ENCODE results near the gene ALDH1A2.
"Not testable (repeated sequence)": the region's sequence is repeated elsewhere in the genome, so short reads cannot be mapped to it uniquely, and the experiment has no call there.

ALDH1A2 gene

DNA sequence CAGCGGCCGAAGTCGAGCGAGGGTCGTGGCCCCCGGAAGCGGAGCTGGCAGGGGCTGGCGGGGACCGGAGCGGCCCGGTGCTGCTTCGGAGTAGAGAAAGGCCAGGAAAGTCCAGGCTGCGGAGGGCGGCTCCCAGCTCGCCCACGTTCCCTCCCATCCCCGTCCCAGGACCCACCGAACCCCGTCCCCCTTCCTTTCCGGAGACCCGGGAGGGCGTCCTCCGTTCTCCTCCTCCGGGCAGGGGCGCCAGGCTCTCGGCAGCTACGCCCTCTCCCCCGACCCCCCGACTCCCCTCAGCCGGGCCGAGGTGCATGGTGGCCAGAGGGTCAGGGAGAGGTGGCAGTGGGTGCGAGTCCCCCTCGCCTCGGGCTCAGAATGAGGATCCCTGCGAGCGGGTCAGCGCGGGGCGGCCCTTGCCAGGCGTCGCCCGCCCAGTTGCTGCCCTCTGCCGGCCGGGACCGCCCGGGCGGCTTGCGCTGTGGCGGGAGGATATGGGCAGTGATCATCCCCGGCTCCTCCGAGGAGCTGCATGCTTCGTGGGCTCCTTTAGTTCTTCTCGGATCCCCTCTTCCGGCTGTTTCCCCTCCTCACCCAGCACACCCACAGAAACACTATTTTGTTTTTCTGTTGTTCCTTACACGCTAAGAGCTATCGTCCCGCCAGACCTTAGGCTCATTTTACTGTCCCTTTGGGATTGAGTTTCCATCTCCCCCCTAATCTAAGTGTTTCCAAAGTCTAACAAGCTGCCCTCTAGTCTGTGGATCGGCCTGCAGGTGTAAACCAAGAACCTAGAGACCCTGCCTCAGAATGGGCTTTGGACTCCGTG lies 744 bp upstream of the ALDH1A2 start:
- DNase-seq (ENCODE audit: low read depth): peak; percentile 12

DNA sequence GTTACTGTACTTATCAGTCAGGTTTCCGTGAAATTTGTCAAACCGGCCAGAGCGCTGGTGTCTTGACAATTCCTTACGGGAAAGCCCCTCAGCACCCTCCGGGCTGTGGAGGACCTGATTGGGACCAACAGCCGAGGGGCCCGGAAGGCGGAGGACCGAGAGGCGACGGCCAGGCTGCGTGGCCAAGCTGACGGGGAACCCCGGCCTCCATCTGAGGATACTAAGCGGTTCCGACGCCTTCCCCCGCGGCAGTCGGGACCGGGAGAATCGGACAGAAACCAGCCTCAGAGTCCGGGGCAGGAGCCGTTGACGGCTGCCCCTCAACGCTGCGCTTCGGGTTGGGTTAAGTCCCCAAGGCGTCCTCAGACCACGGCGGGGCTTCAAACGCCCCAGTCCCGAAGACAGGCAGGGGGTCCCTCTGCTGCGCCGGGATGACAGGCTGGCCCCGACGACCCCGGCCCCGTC lies 499 bp downstream of the ALDH1A2 start:
- DNase-seq (ENCODE audit: low read depth): no peak

DNA sequence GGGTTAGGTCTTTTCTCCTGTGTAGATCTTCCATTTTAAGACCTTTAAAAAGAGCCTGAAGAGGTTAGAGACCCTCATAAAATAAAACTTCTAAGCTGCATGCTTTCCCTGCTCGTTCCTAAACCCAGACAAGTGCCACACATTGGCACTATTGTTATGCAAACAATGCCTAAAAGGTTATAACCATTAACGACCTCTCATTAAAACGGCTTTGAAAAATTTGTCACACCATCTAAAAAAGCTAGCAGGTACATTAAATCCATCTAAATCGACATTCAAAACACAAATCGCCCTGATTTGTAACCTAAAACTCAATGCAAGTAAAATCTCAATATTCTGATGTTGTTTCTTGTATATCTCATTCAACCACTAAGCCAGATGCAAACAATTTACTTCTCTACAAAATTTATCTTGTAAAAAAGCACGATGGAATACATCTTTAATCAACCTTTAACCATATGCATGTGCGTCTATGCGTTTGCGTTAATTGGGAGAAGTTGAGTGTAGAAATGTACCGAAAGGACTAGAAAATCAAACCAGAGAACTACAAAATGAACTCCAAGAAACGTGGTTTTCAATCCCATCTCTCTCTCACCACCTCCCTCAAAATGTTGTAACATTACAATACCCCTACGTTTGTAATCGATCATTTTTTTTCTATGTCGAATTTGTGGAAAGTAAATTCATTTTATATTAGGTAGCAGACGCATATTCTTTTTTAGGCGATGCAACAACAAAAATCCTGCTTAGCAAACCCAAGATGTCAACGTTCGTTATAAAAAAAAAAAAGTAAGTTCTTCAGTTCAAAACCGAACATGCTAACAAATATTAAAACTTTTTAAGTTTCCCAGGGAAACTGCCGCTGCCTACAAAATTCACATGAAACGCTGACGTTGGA lies 1.2 kb downstream of the ALDH1A2 start:
- DNase-seq (ENCODE audit: low read depth): no peak

- DNase-seq (ENCODE audit: low read depth): no peak
Measured at GRCh38 chr15:58063614-58064013, 1.9 kb downstream of the ALDH1A2 start.

DNA sequence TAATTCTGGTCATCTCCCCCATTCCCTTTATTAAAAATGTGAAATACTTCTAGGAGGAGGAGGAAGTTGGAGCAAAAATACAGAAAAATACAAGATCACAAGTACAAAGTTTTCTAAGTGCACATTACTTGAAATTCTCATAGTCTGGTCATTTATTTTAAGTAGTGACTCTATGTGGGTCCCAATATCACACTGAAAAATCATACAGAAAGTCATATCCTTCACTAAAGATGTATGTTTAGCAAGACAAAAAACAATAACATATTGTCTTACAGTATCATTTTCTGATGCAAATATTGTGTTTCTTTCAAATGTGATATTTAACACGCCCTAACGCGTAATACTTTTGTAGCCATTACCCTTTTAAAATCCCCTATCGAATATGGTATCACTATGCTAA lies 2.5 kb downstream of the ALDH1A2 start:
- DNase-seq (ENCODE audit: low read depth): no peak

DNA sequence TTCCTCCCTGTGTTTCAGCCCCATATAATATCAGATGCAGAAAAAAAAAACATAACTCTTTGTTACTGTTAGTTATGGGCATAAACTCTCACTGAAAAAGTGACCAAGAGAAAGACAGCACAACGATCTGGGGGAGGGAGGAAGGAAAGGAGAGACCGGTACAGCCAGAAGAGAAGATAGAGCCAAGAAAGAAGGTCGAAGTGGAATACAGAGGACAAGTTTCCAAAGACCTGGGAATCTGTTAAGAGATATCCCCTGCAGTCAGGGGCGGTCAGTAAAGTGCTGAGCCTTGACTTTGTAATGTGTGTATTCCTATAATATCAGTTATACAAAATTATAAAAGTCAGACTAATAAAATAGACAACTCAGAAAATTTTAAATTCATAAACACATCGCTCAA lies 3.3 kb downstream of the ALDH1A2 start:
- no peak for DNase-seq (ENCODE audit: low read depth)

DNA sequence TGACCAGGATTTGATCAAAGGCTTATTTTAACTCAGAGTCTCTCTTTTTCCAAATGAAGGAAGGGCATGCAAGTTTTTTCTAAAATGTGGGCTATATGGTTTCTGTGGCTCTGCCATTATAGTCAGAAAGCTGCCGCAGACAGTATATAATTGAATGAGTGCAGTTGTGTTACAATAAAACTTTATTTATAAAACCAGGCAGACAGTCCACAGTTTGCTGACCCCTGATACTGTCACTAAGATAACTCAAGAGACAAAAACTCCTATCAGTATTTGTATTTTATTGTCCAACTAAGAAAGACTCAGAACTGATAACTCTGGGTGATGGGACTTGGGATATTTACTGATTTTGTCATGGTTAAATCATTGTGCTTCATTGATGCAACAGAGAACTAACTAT lies 4.9 kb downstream of the ALDH1A2 start:
- no peak for DNase-seq (ENCODE audit: low read depth)

DNA sequence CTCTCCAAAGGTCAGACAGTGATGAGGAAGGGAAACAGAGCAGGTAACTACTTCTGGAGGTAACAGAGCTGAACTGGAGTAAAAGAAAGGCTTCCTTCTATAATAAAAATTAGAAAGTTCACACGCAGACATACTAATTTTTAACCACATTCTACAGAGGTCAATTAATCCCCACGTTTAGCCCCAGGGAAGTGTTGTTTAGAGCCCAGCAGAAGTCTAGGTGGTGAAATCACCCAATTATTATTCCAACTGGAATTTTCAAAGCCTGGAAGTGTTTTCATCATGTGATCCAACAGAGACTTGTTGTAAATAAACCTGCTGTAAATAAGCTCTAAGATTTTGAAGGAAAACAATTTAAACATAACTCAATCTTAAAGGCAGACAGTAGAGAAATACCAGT lies 6.8 kb downstream of the ALDH1A2 start:
- DNase-seq (ENCODE audit: low read depth): no peak

DNA sequence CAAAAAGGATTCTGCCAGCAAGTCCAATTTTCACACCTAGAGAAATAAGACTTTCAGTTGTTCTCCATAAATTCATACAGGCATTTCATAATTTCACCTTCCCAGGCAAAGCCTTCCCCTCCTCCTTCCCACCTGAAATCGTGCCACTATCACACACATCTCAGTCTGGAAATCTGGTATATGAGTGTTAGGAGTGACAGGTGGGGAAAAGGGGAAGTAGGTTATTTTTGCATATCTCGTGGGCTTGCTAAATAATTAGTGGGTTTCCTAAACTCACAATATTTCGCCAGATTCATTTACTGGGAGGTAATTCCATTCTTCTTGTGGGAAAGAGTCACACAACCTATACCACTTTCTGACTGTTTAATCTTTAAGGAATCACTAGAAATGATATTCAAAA lies 7.4 kb downstream of the ALDH1A2 start:
- DNase-seq (ENCODE audit: low read depth): no peak

DNA sequence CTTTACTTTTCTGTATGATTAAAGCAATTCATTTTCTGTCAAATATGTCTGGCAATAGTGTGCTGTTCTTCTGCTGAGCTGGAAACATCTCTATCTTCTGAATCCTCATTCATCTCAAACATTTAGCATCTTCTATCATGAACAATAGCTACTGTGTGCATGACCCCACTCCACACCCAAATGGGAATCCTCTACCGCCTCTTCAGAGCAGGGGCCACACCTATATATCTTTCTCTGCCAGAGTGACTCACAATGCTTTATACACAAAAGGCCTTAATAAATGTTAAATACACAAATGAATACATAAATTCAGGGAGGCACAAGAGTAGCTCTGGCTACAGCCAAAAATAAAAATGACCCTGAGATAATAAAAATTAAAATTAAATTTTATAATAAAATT lies 8.0 kb downstream of the ALDH1A2 start:
- no peak for DNase-seq (ENCODE audit: low read depth)

DNA sequence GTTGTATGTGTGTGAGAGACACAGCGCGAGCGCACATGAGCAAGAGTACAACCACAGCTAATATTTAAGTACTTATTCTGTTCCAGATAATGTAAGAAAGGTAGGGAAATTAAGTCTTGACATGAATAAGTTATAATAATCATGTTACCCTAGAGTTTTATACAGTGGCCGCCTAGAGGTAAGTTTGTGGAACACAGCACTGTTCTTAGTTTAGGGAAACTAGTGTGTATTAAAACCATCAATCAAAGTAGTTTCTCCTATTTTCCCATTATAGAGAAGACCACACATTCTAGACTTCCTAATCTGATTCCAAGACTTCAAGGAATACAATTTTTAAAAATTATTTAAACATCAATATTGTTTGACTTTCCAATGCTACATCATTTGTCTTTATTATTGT lies 9.5 kb downstream of the ALDH1A2 start:
- DNase-seq (ENCODE audit: low read depth): no peak

GRCh38 chr15:58053315-58054153 lies 12.0 kb downstream of the ALDH1A2 start:
- no peak for DNase-seq (ENCODE audit: low read depth)

DNA sequence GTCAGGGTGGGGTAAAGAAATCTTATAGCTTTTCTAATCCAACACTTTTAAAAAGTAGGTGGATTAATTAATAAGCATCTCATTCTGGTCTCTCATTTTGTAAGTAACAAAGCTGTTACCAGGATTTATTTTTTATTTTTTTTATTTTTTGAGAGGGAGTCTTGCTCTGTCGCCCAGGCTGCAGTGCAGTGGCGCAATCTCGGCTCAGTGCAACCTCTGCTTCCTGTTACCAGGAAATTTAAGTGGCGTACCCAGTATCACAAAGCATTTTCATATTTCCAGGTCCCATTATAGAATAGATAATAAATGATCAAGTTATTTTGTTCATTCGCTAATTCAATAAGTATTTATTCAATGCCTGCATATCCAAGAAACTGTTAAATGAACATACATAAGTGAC lies 13.2 kb downstream of the ALDH1A2 start:
- DNase-seq (ENCODE audit: low read depth): no peak

DNA sequence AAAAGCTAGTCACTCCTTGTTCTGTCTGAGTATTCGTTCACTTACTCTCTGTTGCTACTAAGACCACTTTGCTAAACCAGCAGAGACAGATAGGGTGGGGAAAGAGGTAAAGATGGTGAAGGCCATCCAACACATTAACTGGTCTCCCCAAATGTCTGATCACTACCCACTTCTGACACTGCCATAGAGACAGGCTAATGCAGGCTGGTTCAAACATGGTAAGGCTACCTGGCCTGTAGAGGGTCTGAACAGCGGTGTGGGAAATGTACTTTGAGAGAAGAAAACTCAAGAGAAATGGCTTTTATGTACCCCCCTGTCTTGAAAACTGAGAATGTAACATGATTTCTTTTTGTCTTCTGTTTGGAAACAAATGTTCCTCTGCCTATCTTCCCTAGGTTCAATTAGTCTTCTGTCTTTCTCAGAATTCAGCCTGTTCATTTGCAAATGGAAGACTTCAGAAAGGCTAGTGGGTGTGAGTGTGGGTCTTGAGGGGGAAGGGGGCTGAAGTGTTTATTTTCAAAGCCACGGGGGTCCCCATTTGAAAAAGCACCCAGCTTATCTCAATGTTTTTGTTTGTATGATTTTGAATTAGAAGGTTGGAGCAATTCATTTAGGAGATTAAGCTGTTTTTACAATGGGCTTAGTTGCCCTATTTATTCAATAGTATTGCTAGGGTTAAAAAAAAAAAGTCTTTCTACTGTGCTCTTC lies 15.8 kb downstream of the ALDH1A2 start:
- no peak for DNase-seq (ENCODE audit: low read depth)

DNA sequence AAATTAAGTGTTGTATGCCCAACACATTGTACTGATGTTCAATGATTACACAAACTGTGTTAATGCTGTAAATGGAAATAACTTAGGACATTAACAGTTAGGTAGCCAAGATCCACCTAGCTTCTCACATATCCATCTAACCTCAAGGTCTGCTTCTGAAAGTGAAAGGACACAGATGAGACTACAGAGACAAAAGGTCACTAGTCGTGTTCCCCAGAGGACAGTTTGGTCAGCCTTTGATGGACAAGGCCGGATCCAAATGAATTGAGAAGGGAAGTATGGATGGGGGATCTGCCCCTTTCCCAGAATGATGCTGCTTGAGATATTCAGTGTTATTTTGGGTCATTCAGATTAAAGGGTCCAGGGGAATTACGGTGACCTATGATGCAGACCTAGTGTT lies 17.2 kb downstream of the ALDH1A2 start:
- DNase-seq (ENCODE audit: low read depth): no peak

DNA sequence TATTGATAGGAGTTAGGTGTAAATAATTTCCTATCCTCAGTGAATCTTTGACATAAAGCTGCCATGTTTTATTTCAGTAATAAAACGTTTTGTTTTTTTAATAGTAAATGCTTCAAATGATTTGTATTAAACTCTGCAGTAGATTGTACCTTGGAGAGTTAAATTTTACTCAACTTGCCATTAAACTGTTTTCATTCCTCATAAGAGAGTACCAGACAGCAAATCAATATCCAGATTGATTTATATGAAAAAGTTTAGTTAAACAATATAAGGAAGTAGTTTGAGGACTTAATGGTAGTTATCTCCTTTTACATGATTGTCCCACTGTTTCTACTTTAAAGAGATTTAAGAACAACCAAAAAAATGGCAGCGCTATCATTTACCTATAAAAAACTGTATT lies 18.4 kb downstream of the ALDH1A2 start:
- no peak for DNase-seq (ENCODE audit: low read depth)

GRCh38 chr15:58046467-58046866 lies 19.0 kb downstream of the ALDH1A2 start:
- no peak for DNase-seq (ENCODE audit: low read depth)

GRCh38 chr15:58045376-58045775 lies 20.1 kb downstream of the ALDH1A2 start:
- DNase-seq (ENCODE audit: low read depth): not testable (repeated sequence)

GRCh38 chr15:58044551-58044950 lies 21.0 kb downstream of the ALDH1A2 start:
- no peak for DNase-seq (ENCODE audit: low read depth)

DNA sequence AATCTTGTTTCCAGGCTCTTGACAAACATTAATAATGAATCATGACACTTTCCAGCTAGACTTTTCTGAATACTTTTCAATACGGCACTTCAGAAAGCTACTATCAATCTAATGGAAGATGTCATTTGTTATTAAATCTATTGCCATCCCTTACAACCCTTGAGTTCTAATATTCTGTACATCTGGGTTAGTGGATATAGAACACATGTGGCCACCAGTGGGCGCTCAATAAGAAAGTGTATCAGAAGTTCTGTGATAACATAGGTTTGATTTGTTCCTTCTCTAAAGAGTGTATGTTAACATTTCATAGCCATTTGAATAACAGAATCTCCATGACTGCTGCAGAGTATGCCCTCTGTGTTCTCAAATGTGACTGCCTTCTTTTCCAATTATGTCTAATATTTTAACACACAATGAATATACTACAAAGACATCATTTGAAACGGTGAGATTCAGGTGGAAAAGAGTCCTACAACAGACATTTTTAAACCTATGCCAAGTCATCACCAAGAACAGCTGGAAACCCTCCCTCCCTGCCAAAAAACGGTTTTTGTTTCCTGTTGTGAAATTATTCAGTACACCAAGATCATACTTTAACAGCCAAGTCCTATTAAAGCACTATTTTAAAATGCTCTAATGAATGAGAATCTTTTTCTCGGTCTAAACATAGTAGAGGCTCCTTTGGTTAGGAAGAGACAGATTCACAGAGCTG lies 22.2 kb downstream of the ALDH1A2 start:
- DNase-seq (ENCODE audit: low read depth): peak; percentile 7

- no peak for DNase-seq (ENCODE audit: low read depth)
Measured at GRCh38 chr15:58042006-58042405, 23.5 kb downstream of the ALDH1A2 start.

All from GM04504 (cell line).